Measurements from ENCODE around the gene SND1. TPM values are rescaled to one million over a fixed set of nuclear protein-coding genes. Genes with fewer than 3 reads are reported as not detected.

SND1 gene
- total and polyA plus RNA-seq, 10 of the 15 experiments (the other 5 are each of a cell fraction or from before 2014, with no cell fraction given): 52.4 to 270 (median 146) TPM

DNA sequence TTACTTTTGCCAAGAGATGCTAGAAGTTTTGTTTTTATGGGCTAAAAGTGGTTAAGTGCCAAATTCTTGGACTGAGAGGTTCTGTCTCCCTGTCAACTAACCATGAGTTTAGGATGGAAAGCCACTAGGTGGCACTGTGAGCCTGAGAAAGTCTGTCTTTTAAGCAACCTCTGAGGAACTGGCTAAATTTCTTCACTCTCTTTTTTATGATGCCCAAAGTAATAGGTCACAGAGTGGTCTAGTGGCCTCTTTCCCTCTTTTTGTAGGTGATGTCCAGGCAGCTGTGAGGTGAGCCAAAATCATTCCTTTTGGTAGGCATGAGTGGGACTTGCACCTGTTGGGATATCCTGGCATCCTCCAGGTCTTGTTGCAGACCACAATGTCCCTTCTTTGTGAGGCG, 56.8 kb downstream of the SND1 start:
- no peak for FAIRE-seq
- H3K27ac ChIP-seq (ENCODE audit: control insufficient read depth, insufficient read depth): no peak overlapping the region
- H3K4me1 ChIP-seq (ENCODE audit: control insufficient read depth, insufficient read depth, low read length): no peaks in the 10 kb centered on the region
- intact Hi-C loops (cut with micrococcal nuclease; ENCODE audit: unreplicated experiment): loop anchor here (1.0 to 5.0 kb wide), 2 partner anchors 324 to 501 kb away; partner anchors contain the start of gene LRRC4
- in situ Hi-C loops (cut with MboI): no loop called here
- peaks cover 13 to 52% of the 10 kb centered on the region in 2 experiments for H3K36me3 ChIP-seq (ENCODE audit: control insufficient read depth in 2 of 2, insufficient read depth in 2 of 2, low read length in 1 of 2)
- H3K27me3 ChIP-seq (replicated peaks in 1 of 2; ENCODE audit: control insufficient read depth in 2 of 2, insufficient read depth in 2 of 2, low read length in 1 of 2): no peaks in the 10 kb centered on the region
- peak; percentile 34 for DNase-seq (ENCODE audit: low read depth, low spot score)
- POLR2A ChIA-PET: interaction anchor here (0.6 kb wide), 1 partner anchor 206 kb away, joined by 4 read pairs; no protein-coding TSS in a partner anchor
- H3K9ac ChIP-seq (ENCODE audit: control insufficient read depth, insufficient read depth, low read length): no peak overlapping the region
- H3K9me3 ChIP-seq (replicated peaks; ENCODE audit: control insufficient read depth, insufficient read depth, low read length): peaks cover 10% of the 10 kb centered on the region
- no TSS peak for BruUV-seq (replicated peaks)
- no peak overlapping the region for H2AFZ ChIP-seq (ENCODE audit: control insufficient read depth, low read depth, low read length)
- no peak overlapping the region for H3K4me2 ChIP-seq (ENCODE audit: control insufficient read depth, insufficient read depth)
- RAD21 ChIA-PET (ENCODE audit: unreplicated experiment): interaction anchor here (0.6 to 4.9 kb wide), 16 partner anchors 10 to 630 kb away, joined by 3 to 86 read pairs (median 4); no protein-coding TSS in a partner anchor
- SMC1A ChIA-PET (ENCODE audit: uncharacterized antibody, unreplicated experiment): interaction anchor here (0.7 to 7.1 kb wide), 32 partner anchors 9 to 510 kb away, joined by 3 to 56 read pairs (median 4); no protein-coding TSS in a partner anchor
- 100% methylated on average over 1 of the region's 1 CpG for WGBS (ENCODE audit: insufficient coverage, insufficient replicate concordance, low lambda C conversion rate, missing lambda C conversion rate)
- ATAC-seq: peak; percentile 90
- no peak overlapping the region for H3K4me3 ChIP-seq
- H4K20me1 ChIP-seq (ENCODE audit: control insufficient read depth, insufficient read depth): peaks cover 2% of the 10 kb centered on the region
- CTCF ChIA-PET: interaction anchor here (0.6 to 8.4 kb wide), 47 partner anchors 10 to 1518 kb away, joined by 3 to 152 read pairs (median 4); no protein-coding TSS in a partner anchor
- H3K79me2 ChIP-seq (ENCODE audit: control insufficient read depth, insufficient read depth, low read length): no peaks in the 10 kb centered on the region; the same call in none of the 2 replicates
- TF ChIP-seq MTA3 (IDR thresholded peaks at IDR 0.05; ENCODE audit: borderline replicate concordance, low read length): no peak
- TF ChIP-seq CEBPB (IDR thresholded peaks at IDR 0.05; ENCODE audit: borderline replicate concordance in 1 of 2, low read depth in 2 of 2, low read length in 2 of 2): no peak
- no peak for TF ChIP-seq KLF5 (IDR thresholded peaks at IDR 0.05; ENCODE audit: partially characterized antibody)
- peak; percentile 68 for TF ChIP-seq SMC3 (IDR thresholded peaks at IDR 0.05; ENCODE audit: borderline replicate concordance, low read length)
- TF ChIP-seq, protein P1, sequence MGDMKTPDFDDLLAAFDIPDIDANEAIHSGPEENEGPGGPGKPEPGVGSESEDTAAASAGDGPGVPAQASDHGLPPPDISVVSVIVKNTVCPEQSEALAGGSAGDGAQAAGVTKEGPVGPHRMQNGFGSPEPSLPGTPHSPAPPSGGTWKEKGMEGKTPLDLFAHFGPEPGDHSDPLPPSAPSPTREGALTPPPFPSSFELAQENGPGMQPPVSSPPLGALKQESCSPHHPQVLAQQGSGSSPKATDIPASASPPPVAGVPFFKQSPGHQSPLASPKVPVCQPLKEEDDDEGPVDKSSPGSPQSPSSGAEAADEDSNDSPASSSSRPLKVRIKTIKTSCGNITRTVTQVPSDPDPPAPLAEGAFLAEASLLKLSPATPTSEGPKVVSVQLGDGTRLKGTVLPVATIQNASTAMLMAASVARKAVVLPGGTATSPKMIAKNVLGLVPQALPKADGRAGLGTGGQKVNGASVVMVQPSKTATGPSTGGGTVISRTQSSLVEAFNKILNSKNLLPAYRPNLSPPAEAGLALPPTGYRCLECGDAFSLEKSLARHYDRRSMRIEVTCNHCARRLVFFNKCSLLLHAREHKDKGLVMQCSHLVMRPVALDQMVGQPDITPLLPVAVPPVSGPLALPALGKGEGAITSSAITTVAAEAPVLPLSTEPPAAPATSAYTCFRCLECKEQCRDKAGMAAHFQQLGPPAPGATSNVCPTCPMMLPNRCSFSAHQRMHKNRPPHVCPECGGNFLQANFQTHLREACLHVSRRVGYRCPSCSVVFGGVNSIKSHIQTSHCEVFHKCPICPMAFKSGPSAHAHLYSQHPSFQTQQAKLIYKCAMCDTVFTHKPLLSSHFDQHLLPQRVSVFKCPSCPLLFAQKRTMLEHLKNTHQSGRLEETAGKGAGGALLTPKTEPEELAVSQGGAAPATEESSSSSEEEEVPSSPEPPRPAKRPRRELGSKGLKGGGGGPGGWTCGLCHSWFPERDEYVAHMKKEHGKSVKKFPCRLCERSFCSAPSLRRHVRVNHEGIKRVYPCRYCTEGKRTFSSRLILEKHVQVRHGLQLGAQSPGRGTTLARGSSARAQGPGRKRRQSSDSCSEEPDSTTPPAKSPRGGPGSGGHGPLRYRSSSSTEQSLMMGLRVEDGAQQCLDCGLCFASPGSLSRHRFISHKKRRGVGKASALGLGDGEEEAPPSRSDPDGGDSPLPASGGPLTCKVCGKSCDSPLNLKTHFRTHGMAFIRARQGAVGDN (IDR thresholded peaks at IDR 0.05): no peak
- TF ChIP-seq EGR1 (IDR thresholded peaks at IDR 0.05; ENCODE audit: borderline replicate concordance in 1 of 2, low read depth in 2 of 2, low read length in 2 of 2): no peak
- no peak for TF ChIP-seq MEF2A (IDR thresholded peaks at IDR 0.05; ENCODE audit: insufficient read depth, low read depth, low read length)
- TF ChIP-seq, protein P2, sequence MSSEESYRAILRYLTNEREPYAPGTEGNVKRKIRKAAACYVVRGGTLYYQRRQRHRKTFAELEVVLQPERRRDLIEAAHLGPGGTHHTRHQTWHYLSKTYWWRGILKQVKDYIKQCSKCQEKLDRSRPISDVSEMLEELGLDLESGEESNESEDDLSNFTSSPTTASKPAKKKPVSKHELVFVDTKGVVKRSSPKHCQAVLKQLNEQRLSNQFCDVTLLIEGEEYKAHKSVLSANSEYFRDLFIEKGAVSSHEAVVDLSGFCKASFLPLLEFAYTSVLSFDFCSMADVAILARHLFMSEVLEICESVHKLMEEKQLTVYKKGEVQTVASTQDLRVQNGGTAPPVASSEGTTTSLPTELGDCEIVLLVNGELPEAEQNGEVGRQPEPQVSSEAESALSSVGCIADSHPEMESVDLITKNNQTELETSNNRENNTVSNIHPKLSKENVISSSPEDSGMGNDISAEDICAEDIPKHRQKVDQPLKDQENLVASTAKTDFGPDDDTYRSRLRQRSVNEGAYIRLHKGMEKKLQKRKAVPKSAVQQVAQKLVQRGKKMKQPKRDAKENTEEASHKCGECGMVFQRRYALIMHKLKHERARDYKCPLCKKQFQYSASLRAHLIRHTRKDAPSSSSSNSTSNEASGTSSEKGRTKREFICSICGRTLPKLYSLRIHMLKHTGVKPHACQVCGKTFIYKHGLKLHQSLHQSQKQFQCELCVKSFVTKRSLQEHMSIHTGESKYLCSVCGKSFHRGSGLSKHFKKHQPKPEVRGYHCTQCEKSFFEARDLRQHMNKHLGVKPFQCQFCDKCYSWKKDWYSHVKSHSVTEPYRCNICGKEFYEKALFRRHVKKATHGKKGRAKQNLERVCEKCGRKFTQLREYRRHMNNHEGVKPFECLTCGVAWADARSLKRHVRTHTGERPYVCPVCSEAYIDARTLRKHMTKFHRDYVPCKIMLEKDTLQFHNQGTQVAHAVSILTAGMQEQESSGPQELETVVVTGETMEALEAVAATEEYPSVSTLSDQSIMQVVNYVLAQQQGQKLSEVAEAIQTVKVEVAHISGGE (CRISPR knock-in tag; IDR thresholded peaks at IDR 0.05): no peak
- TF ChIP-seq LARP7 (IDR thresholded peaks at IDR 0.05): no peak
- no peak for TF ChIP-seq CHD1 (IDR thresholded peaks at IDR 0.05; ENCODE audit: low read depth, low read length)
- no peak for TF ChIP-seq TCF3 (IDR thresholded peaks at IDR 0.05; ENCODE audit: borderline replicate concordance, insufficient read depth, low read depth, low read length)
- no peak for TF ChIP-seq PAX8 (IDR thresholded peaks at IDR 0.05)
- TF ChIP-seq, protein P3, sequence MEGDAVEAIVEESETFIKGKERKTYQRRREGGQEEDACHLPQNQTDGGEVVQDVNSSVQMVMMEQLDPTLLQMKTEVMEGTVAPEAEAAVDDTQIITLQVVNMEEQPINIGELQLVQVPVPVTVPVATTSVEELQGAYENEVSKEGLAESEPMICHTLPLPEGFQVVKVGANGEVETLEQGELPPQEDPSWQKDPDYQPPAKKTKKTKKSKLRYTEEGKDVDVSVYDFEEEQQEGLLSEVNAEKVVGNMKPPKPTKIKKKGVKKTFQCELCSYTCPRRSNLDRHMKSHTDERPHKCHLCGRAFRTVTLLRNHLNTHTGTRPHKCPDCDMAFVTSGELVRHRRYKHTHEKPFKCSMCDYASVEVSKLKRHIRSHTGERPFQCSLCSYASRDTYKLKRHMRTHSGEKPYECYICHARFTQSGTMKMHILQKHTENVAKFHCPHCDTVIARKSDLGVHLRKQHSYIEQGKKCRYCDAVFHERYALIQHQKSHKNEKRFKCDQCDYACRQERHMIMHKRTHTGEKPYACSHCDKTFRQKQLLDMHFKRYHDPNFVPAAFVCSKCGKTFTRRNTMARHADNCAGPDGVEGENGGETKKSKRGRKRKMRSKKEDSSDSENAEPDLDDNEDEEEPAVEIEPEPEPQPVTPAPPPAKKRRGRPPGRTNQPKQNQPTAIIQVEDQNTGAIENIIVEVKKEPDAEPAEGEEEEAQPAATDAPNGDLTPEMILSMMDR (IDR thresholded peaks at IDR 0.05 in 2 of 3, conservative IDR thresholded peaks at IDR 0.05 in 1 of 3; ENCODE audit: control insufficient read depth in 2 of 3, extremely low read depth in 1 of 3, insufficient read depth in 1 of 3, low read depth in 3 of 3, low read length in 3 of 3): peak; percentile 60 to 74 (median 68)
- TF ChIP-seq YY1 (IDR thresholded peaks at IDR 0.05; ENCODE audit: low read depth, low read length): 0 out of 2 replicates have a peak, but pooled peaks have one; percentile 25

Measured in GM12878 (cell line).